ENCODE data around the gene ELAPOR1.

Gene ELAPOR1

GRCh38 chr1:109113590-109114341, at the start of gene ELAPOR1:
TSS of gene ELAPOR1 (plus strand) at chr1:109114115. CDS start at chr1:109114184, 69 bp downstream.
- no peak within 1 kb of the TSS for H3K27ac ChIP-seq
- H3K4me3 ChIP-seq, result peak within 1 kb of the TSS; percentile 47
- no peak for TF ChIP-seq FOXP2 (optimal IDR thresholded peaks at IDR 0.05; ENCODE audit: control extremely low read depth, extremely low read length, insufficient read depth)
- no peak for TF ChIP-seq POLR2AphosphoS5 (IDR thresholded peaks at IDR 0.05; ENCODE audit: borderline replicate concordance, low read depth, low read length)
- TF ChIP-seq EZH2 (IDR thresholded peaks at IDR 0.05), result no peak
- H3K9me3 ChIP-seq (ENCODE audit: low read depth, low read length), result no peaks in the 10 kb centered on the region
- DNase-seq (ENCODE audit: low read depth, low spot score), result no peak
- no peaks in the 10 kb centered on the region for H3K36me3 ChIP-seq (ENCODE audit: insufficient read depth, low read length)
- no peak within 1 kb of the TSS for H3K9ac ChIP-seq (ENCODE audit: insufficient read length)

- Histone ChIP-seq H3K9me3 (ENCODE audit: low read depth, low read length) (no peaks in the 10 kb centered on the region), H3K9ac (ENCODE audit: insufficient read length) (no peak overlapping the region), H3K4me3 (no peak overlapping the region), H3K36me3 (ENCODE audit: insufficient read depth, low read length) (peaks cover 33% of the 10 kb centered on the region), H3K27ac (no peak overlapping the region)
- no peak for DNase-seq (ENCODE audit: low read depth, low spot score)
- no peak for TF ChIP-seq EZH2 (IDR thresholded peaks at IDR 0.05)
- no peak for TF ChIP-seq POLR2AphosphoS5 (IDR thresholded peaks at IDR 0.05; ENCODE audit: borderline replicate concordance, low read depth, low read length)
- no peak for TF ChIP-seq FOXP2 (optimal IDR thresholded peaks at IDR 0.05; ENCODE audit: control extremely low read depth, extremely low read length, insufficient read depth)
Measured at GRCh38 chr1:109065137-109065536, 48.8 kb upstream of the ELAPOR1 start.

DNA sequence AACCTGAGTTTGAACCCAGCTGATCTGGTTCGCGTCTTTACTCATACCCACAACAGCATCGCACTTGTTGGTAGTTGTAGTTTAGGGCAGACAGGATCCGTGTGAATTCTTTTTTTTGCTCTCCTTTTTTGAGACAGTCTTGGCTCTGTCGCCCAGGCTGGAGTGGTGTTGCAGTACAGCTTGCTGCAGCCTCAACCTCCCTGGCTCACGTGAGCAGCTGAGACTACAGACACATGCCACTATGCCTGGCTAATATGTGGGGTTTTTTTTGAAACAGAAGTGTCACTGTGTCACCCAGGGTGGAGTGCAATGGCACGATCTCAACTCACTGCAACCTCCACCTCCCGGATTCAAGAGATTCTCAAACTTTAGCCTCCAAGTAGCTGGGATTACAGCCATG, 46.0 kb upstream of the ELAPOR1 start:
- no peak overlapping the region for H3K9ac ChIP-seq (ENCODE audit: insufficient read length)
- peaks cover 33% of the 10 kb centered on the region for H3K36me3 ChIP-seq (ENCODE audit: insufficient read depth, low read length)
- H3K9me3 ChIP-seq (ENCODE audit: low read depth, low read length), result no peaks in the 10 kb centered on the region
- DNase-seq (ENCODE audit: low read depth, low spot score), result no peak
- H3K27ac ChIP-seq, result no peak overlapping the region
- TF ChIP-seq FOXP2 (optimal IDR thresholded peaks at IDR 0.05; ENCODE audit: control extremely low read depth, extremely low read length, insufficient read depth) (no peak), EZH2 (IDR thresholded peaks at IDR 0.05) (no peak), POLR2AphosphoS5 (IDR thresholded peaks at IDR 0.05; ENCODE audit: borderline replicate concordance, low read depth, low read length) (no peak)
- no peak overlapping the region for H3K4me3 ChIP-seq

GRCh38 chr1:109069294-109069693, 44.6 kb upstream of the ELAPOR1 start:
- no peak for DNase-seq (ENCODE audit: low read depth, low spot score)
- no peaks in the 10 kb centered on the region for H3K9me3 ChIP-seq (ENCODE audit: low read depth, low read length)
- no peak overlapping the region for H3K27ac ChIP-seq
- peaks cover 24% of the 10 kb centered on the region for H3K36me3 ChIP-seq (ENCODE audit: insufficient read depth, low read length)
- TF ChIP-seq FOXP2 (optimal IDR thresholded peaks at IDR 0.05; ENCODE audit: control extremely low read depth, extremely low read length, insufficient read depth) (no peak), EZH2 (IDR thresholded peaks at IDR 0.05) (no peak), POLR2AphosphoS5 (IDR thresholded peaks at IDR 0.05; ENCODE audit: borderline replicate concordance, low read depth, low read length) (no peak)
- H3K4me3 ChIP-seq, result no peak overlapping the region
- no peak overlapping the region for H3K9ac ChIP-seq (ENCODE audit: insufficient read length)

GRCh38 chr1:109075531-109076490, 38.1 kb upstream of the ELAPOR1 start, which contains the start of gene TAF13:
TSS of gene TAF13 (minus strand) at chr1:109076003. CDS start at chr1:109075947, 56 bp downstream.
- no peaks in the 10 kb centered on the region for H3K9me3 ChIP-seq (ENCODE audit: low read depth, low read length)
- peak within 1 kb of the TSS; percentile 93 for H3K4me3 ChIP-seq
- H3K36me3 ChIP-seq (ENCODE audit: insufficient read depth, low read length), result no peaks in the 10 kb centered on the region; the same call in 1 of the 2 replicates
- peak; percentile 97 for TF ChIP-seq POLR2AphosphoS5 (IDR thresholded peaks at IDR 0.05; ENCODE audit: borderline replicate concordance, low read depth, low read length)
- TF ChIP-seq FOXP2 (optimal IDR thresholded peaks at IDR 0.05; ENCODE audit: control extremely low read depth, extremely low read length, insufficient read depth), result no peak
- no peak for TF ChIP-seq EZH2 (IDR thresholded peaks at IDR 0.05)
- H3K9ac ChIP-seq (ENCODE audit: insufficient read length), result peak within 1 kb of the TSS; percentile 94
- no peak for DNase-seq (ENCODE audit: low read depth, low spot score)
- peak within 1 kb of the TSS; percentile 96 for H3K27ac ChIP-seq

- DNase-seq (ENCODE audit: low read depth, low spot score), result no peak
- Histone ChIP-seq H3K9me3 (ENCODE audit: low read depth, low read length) (no peaks in the 10 kb centered on the region), H3K9ac (ENCODE audit: insufficient read length) (no peak overlapping the region), H3K4me3 (no peak overlapping the region), H3K36me3 (ENCODE audit: insufficient read depth, low read length) (no peaks in the 10 kb centered on the region), H3K27ac (no peak overlapping the region)
- TF ChIP-seq POLR2AphosphoS5 (IDR thresholded peaks at IDR 0.05; ENCODE audit: borderline replicate concordance, low read depth, low read length) (no peak), EZH2 (IDR thresholded peaks at IDR 0.05) (no peak), FOXP2 (optimal IDR thresholded peaks at IDR 0.05; ENCODE audit: control extremely low read depth, extremely low read length, insufficient read depth) (no peak)
Measured at GRCh38 chr1:109078317-109078716, 35.6 kb upstream of the ELAPOR1 start.

GRCh38 chr1:109079240-109079622, 34.7 kb upstream of the ELAPOR1 start:
- Histone ChIP-seq H3K36me3 (ENCODE audit: insufficient read depth, low read length) (no peaks in the 10 kb centered on the region), H3K4me3 (no peak overlapping the region), H3K9ac (ENCODE audit: insufficient read length) (no peak overlapping the region), H3K9me3 (ENCODE audit: low read depth, low read length) (no peaks in the 10 kb centered on the region), H3K27ac (no peak overlapping the region)
- DNase-seq (ENCODE audit: low read depth, low spot score), result no peak
- TF ChIP-seq FOXP2 (optimal IDR thresholded peaks at IDR 0.05; ENCODE audit: control extremely low read depth, extremely low read length, insufficient read depth) (no peak), EZH2 (IDR thresholded peaks at IDR 0.05) (no peak), POLR2AphosphoS5 (IDR thresholded peaks at IDR 0.05; ENCODE audit: borderline replicate concordance, low read depth, low read length) (no peak)

All from SK-N-MC (cell line).